H9 (cell line): Measurements from ENCODE around the gene LRP1B. TPM values are rescaled to one million over a fixed set of nuclear protein-coding genes. Genes with fewer than 3 reads are reported as not detected.

Source experiments
- DNase-seq: peaks from one replicate; pipeline ENCODE4 v3.0.0-alpha.2; 2017
- H2AFZ ChIP-seq: one replicate; pipeline ENCODE4 v1.6.1; 2013; ENCODE audit warnings: mild to moderate bottlenecking, low read length, control low read depth, moderate library complexity
- H2AK5ac ChIP-seq: 2 replicates; pipeline ENCODE4 v1.6.1; 2013; ENCODE audit warnings: low read length, control low read depth, mixed read lengths; ENCODE audit not compliant: insufficient read length
- H2BK120ac ChIP-seq: one replicate; pipeline ENCODE4 v1.6.1; 2013; ENCODE audit warnings: low read depth, mild to moderate bottlenecking, low read length, control low read depth, inconsistent platforms; ENCODE audit not compliant: poor library complexity, severe bottlenecking
- H2BK12ac ChIP-seq: 2 replicates; pipeline ENCODE4 v1.6.1; 2013; ENCODE audit warnings: low read length, control low read depth, mixed read lengths, low read depth; ENCODE audit not compliant: insufficient read length
- H2BK15ac ChIP-seq: 2 replicates; pipeline ENCODE4 v1.6.1; 2013; ENCODE audit warnings: low read depth, low read length, control low read depth
- H2BK20ac ChIP-seq: one replicate; pipeline ENCODE4 v1.6.1; 2013; ENCODE audit warnings: low read depth, mild to moderate bottlenecking, low read length, control low read depth, inconsistent platforms; ENCODE audit not compliant: poor library complexity, severe bottlenecking
- H2BK5ac ChIP-seq: 2 replicates; pipeline ENCODE4 v1.6.1; 2013; ENCODE audit warnings: low read length, control low read depth, mixed read lengths; ENCODE audit not compliant: insufficient read length
- H3K14ac ChIP-seq: 2 replicates; pipeline ENCODE4 v1.6.1; 2013; ENCODE audit warnings: low read length, control low read depth; ENCODE audit not compliant: insufficient read depth
- H3K18ac ChIP-seq: 2 replicates; pipeline ENCODE4 v1.6.1; 2013; ENCODE audit warnings: low read depth, mild to moderate bottlenecking, mixed read lengths, low read length, control low read depth; ENCODE audit not compliant: insufficient read length
- H3K23ac ChIP-seq: 2 replicates; pipeline ENCODE4 v1.6.1; 2013; ENCODE audit warnings: low read length, control low read depth, mixed read lengths, low read depth; ENCODE audit not compliant: insufficient read length
- H3K23me2 ChIP-seq: 2 replicates; pipeline ENCODE4 v1.6.1; 2013; ENCODE audit warnings: low read depth, mild to moderate bottlenecking, mixed read lengths, low read length, control low read depth; ENCODE audit not compliant: insufficient read length, poor library complexity, severe bottlenecking
- H3K27ac ChIP-seq: 2 replicates; pipeline ENCODE4 v1.5.1; 2013; ENCODE audit warnings: low read length, control low read depth, mixed read lengths, low read depth; ENCODE audit not compliant: insufficient read length
- H3K27me3 ChIP-seq: 2 replicates; pipeline ENCODE4 v1.6.1; 2013; ENCODE audit warnings: low read length, control low read depth, inconsistent platforms; ENCODE audit not compliant: insufficient read depth
- H3K4ac ChIP-seq: 2 replicates; pipeline ENCODE4 v1.6.1; 2013; ENCODE audit warnings: low read depth, mild to moderate bottlenecking, control low read depth, inconsistent platforms, low read length, moderate library complexity
- H3K4me1 ChIP-seq: 2 replicates; pipeline ENCODE4 v1.6.1; 2013; ENCODE audit warnings: low read length, control low read depth, inconsistent platforms; ENCODE audit not compliant: insufficient read depth
- H3K4me2 ChIP-seq: 2 replicates; pipeline ENCODE4 v1.6.1; 2013; ENCODE audit warnings: low read length, control low read depth, mixed read lengths; ENCODE audit not compliant: insufficient read length, insufficient read depth
- H3K56ac ChIP-seq: 2 replicates; pipeline ENCODE4 v1.6.1; 2013; ENCODE audit warnings: low read depth, mild to moderate bottlenecking, mixed read lengths, low read length, control low read depth; ENCODE audit not compliant: insufficient read length
- H3K79me1 ChIP-seq: 2 replicates; pipeline ENCODE4 v1.6.1; 2013; ENCODE audit warnings: low read depth, mild to moderate bottlenecking, moderate library complexity, low read length, control low read depth, inconsistent platforms; ENCODE audit not compliant: insufficient read depth, poor library complexity, severe bottlenecking
- H3K79me2 ChIP-seq: 2 replicates; pipeline ENCODE4 v1.6.1; 2013; ENCODE audit warnings: low read length, control low read depth, inconsistent platforms; ENCODE audit not compliant: insufficient read depth
- H3K9ac ChIP-seq: 2 replicates; pipeline ENCODE4 v1.6.1; 2013; ENCODE audit warnings: low read length, control low read depth, mixed read lengths; ENCODE audit not compliant: insufficient read length; ENCODE audit errors: extremely low read depth
- H3K9me3 ChIP-seq: one replicate; pipeline ENCODE4 v1.6.1; 2013; ENCODE audit warnings: low read depth, low read length, inconsistent platforms; ENCODE audit not compliant: control insufficient read depth
- H3T11ph ChIP-seq: one replicate; pipeline ENCODE4 v1.6.1; 2013; ENCODE audit warnings: mild to moderate bottlenecking, low read length, control low read depth, inconsistent platforms
- H4K20me1 ChIP-seq: one replicate; pipeline ENCODE4 v1.6.1; 2013; ENCODE audit not compliant: control insufficient read depth, insufficient read length, insufficient read depth
- H4K5ac ChIP-seq: 2 replicates; pipeline ENCODE4 v1.6.1; 2013; ENCODE audit warnings: low read depth, mild to moderate bottlenecking, mixed read lengths, low read length, control low read depth; ENCODE audit not compliant: insufficient read length
- H4K8ac ChIP-seq: replicated peaks from 2 replicates; pipeline ENCODE4 v1.6.1; 2013; ENCODE audit warnings: low read length, control low read depth, mixed read lengths, low read depth; ENCODE audit not compliant: insufficient read length
- H4K91ac ChIP-seq: 2 replicates; pipeline ENCODE4 v1.6.1; 2013; ENCODE audit warnings: low read depth, mild to moderate bottlenecking, moderate library complexity, mixed read lengths, low read length, control low read depth; ENCODE audit not compliant: insufficient read length
- H3K27ac Mint-ChIP-seq, 3 experiments: 2 replicates in 2 of 3; 3 replicates in 1 of 3; pipeline ENCODE4 v1.8.0; 2020 to 2021; ENCODE audit warnings: mixed read lengths in 3 of 3, mild to moderate bottlenecking in 1 of 3, moderate library complexity in 1 of 3
- H3K27me3 Mint-ChIP-seq: 2 replicates; pipeline ENCODE4 v1.8.0; 2021; ENCODE audit warnings: low read depth, mild to moderate bottlenecking, moderate library complexity, mixed read lengths
- H3K36me3 Mint-ChIP-seq, 3 experiments: 2 replicates in 2 of 3; 3 replicates in 1 of 3; pipeline ENCODE4 v1.8.0; 2020 to 2021; ENCODE audit warnings: low read depth in 3 of 3, mixed read lengths in 3 of 3; ENCODE audit not compliant: insufficient read depth in 1 of 3
- H3K4me1 Mint-ChIP-seq, 2 experiments: 2 replicates each; pipeline ENCODE4 v1.8.0; 2020; ENCODE audit warnings: mixed read lengths in 2 of 2
- H3K4me3 Mint-ChIP-seq, 2 experiments: 2 replicates in 1 of 2; 3 replicates in 1 of 2; pipeline ENCODE4 v1.8.0; 2020 to 2021; ENCODE audit warnings: mild to moderate bottlenecking in 2 of 2, mixed read lengths in 2 of 2, moderate library complexity in 1 of 2
- H3K9me3 Mint-ChIP-seq, 2 experiments: 2 replicates in 1 of 2; 3 replicates in 1 of 2; pipeline ENCODE4 v1.8.0; 2020; ENCODE audit warnings: mild to moderate bottlenecking in 2 of 2, mixed read lengths in 2 of 2, moderate library complexity in 1 of 2
- CTCF ChIP-seq: fragments of 200-600 bp; sonication (generic); conservative IDR thresholded peaks from 3 replicates; pipeline ENCODE4 v1.8.0; 2021; ENCODE audit warnings: antibody characterized with exemption, mild to moderate bottlenecking
- WGBS: extraction: QIAGEN DNeasy Blood & Tissue Kit; methylation state at CpG from one replicate; pipeline ENCODE4 v1.1.7; 2013; ENCODE audit warnings: missing lambda C conversion rate, low lambda C conversion rate, mixed read lengths; ENCODE audit not compliant: insufficient read length; ENCODE audit errors: extremely low coverage; 5-methylcytosine and 5-hydroxymethylcytosine counted together
- total RNA-seq: library from RNA; stranded (reverse); gene quantifications from 2 replicates; pipeline ENCODE4 v1.2.1, GENCODE V29; 2021

LRP1B gene
- total RNA-seq, 1 experiment from 2014 or later, result not detected

GRCh38 chr2:141392517-141393213 is 738.2 kb downstream of the LRP1B start:
- Mint-ChIP-seq H3K27me3 (no peaks in the 10 kb centered on the region; the same call in 1 of the 2 replicates), H3K4me3 (no peak overlapping the region), H3K27ac (no peak overlapping the region), H3K36me3 (no peaks in the 10 kb centered on the region), H3K4me1 (peaks cover 0 to 3% of the 10 kb centered on the region in 2 experiments; a peak in 1 of 4 replicates), H3K9me3 (no peaks in the 10 kb centered on the region)
- Histone ChIP-seq H3T11ph (no peak overlapping the region), H2AK5ac (no peak overlapping the region), H3K4ac (no peak overlapping the region), H3K27me3 (no peaks in the 10 kb centered on the region), H4K20me1 (no peaks in the 10 kb centered on the region), H3K9me3 (no peaks in the 10 kb centered on the region), H2BK12ac (no peak overlapping the region), H2AFZ (no peak overlapping the region), H3K9ac (no peak overlapping the region), H3K18ac (no peak overlapping the region), H2BK20ac (no peak overlapping the region), H3K56ac (no peak overlapping the region), H3K27ac (no peak overlapping the region), H4K5ac (no peak overlapping the region), H3K23me2 (no peaks in the 10 kb centered on the region), H3K79me1 (no peaks in the 10 kb centered on the region), H4K91ac (no peak overlapping the region), H2BK120ac (no peak overlapping the region), H3K14ac (no peak overlapping the region), H3K4me1 (no peaks in the 10 kb centered on the region), H4K8ac (no peak overlapping the region), H3K23ac (no peak overlapping the region), H2BK5ac (no peak overlapping the region), H3K79me2 (no peaks in the 10 kb centered on the region), H2BK15ac (no peak overlapping the region), H3K4me2 (no peak overlapping the region)
- DNase-seq, result no peak
- no CpG with 5 or more reads among the region's 5 CpGs for WGBS
- no peak for TF ChIP-seq CTCF
